Left ventricle myocardium superior (tissue), 1 donor: Measurements from ENCODE around the gene RALGAPA1. TPM values are rescaled to one million over a fixed set of nuclear protein-coding genes. Genes with fewer than 3 reads are reported as not detected.
A peak's percentile ranks its signal among the peaks of the same experiment; 100 is the strongest.
"Not testable (repeated sequence)": the region's sequence is repeated elsewhere in the genome, so short reads cannot be mapped to it uniquely, and the experiment has no call there.

Experiments
- ATAC-seq: fragments of 200-7000 bp; cut with Tn5 transposase; one replicate; pipeline ENCODE4 v1.9.1; 2020; ENCODE audit warnings: mild to moderate bottlenecking, moderate library complexity
- DNase-seq: peaks from one replicate; pipeline ENCODE4 v3.0.0-alpha.2; 2020
- intact Hi-C: fragments of 100-400 bp; cut with micrococcal nuclease; formaldehyde crosslinking; loops from one replicate; pipeline ENCODE4 v1.11.0; 2022
- total RNA-seq: library from RNA; stranded (reverse); fragmentation: NEBNext Ultra II Directional; extraction: Animal tissue kit (Norgen Biotek cat#: 25700); gene quantifications from one replicate; pipeline ENCODE4 v1.2.1, GENCODE V29; 2021
- donor health status: DM: no; HTN: yes; CAD: no; lungs with severe emphysema.

Gene RALGAPA1
- total RNA-seq, 1 donor from 2014 or later = 31.8 TPM

- no peak for DNase-seq
- intact Hi-C loops = no loop called here
Observed at GRCh38 chr14:35725930-35726329, 83.2 kb downstream of the RALGAPA1 start.

GRCh38 chr14:35715079-35715478 lies 94.0 kb downstream of the RALGAPA1 start:
- DNase-seq = no peak
- ATAC-seq = no peak
- intact Hi-C loops = no loop called here

More at GRCh38 chr14:35725930-35726329, 83.2 kb downstream of the RALGAPA1 start:
- no peak for ATAC-seq

GRCh38 chr14:35712466-35712865 lies 96.6 kb downstream of the RALGAPA1 start:
- ATAC-seq (no peak), DNase-seq (no peak)
- intact Hi-C loops = no loop called here

GRCh38 chr14:35708062-35708461 lies 101.0 kb downstream of the RALGAPA1 start:
- intact Hi-C loops = no loop called here
- ATAC-seq (no peak), DNase-seq (no peak)

GRCh38 chr14:35705636-35706035 lies 103.5 kb downstream of the RALGAPA1 start:
- no peak for DNase-seq
- no peak for ATAC-seq
- intact Hi-C loops = no loop called here

GRCh38 chr14:35704793-35705493 lies 104.2 kb downstream of the RALGAPA1 start:
- intact Hi-C loops = no loop called here

GRCh38 chr14:35701531-35701930 lies 107.6 kb downstream of the RALGAPA1 start:
- ATAC-seq (no peak), DNase-seq (no peak)
- intact Hi-C loops = no loop called here

More at GRCh38 chr14:35704793-35705493, 104.2 kb downstream of the RALGAPA1 start:
- ATAC-seq (no peak), DNase-seq (no peak)

- ATAC-seq (no peak), DNase-seq (no peak)
- intact Hi-C loops = no loop called here
Observed at GRCh38 chr14:35699791-35700444, 109.2 kb downstream of the RALGAPA1 start.

GRCh38 chr14:35696575-35696974 lies 112.5 kb downstream of the RALGAPA1 start:
- no peak for DNase-seq
- intact Hi-C loops = no loop called here
- ATAC-seq = no peak

- ATAC-seq (no peak), DNase-seq (no peak)
- intact Hi-C loops = no loop called here
Observed at GRCh38 chr14:35696119-35696518, 113.0 kb downstream of the RALGAPA1 start.

- DNase-seq (no peak), ATAC-seq (no peak)
- intact Hi-C loops = no loop called here
Observed at GRCh38 chr14:35695647-35696046, 113.4 kb downstream of the RALGAPA1 start.

- intact Hi-C loops = no loop called here
Observed at GRCh38 chr14:35695072-35695471, 114.0 kb downstream of the RALGAPA1 start.

GRCh38 chr14:35689000-35689460 lies 120.1 kb downstream of the RALGAPA1 start:
- intact Hi-C loops = no loop called here
- DNase-seq = no peak
- ATAC-seq = no peak

More at GRCh38 chr14:35695072-35695471, 114.0 kb downstream of the RALGAPA1 start:
- DNase-seq = no peak
- ATAC-seq = no peak

GRCh38 chr14:35688126-35688826 lies 120.8 kb downstream of the RALGAPA1 start:
- DNase-seq (no peak), ATAC-seq (no peak)
- intact Hi-C loops = no loop called here

- DNase-seq = no peak
- intact Hi-C loops = no loop called here
- peak; percentile 49 for ATAC-seq
Observed at GRCh38 chr14:35687335-35687939, 121.7 kb downstream of the RALGAPA1 start.

GRCh38 chr14:35683688-35684087 lies 125.4 kb downstream of the RALGAPA1 start:
- DNase-seq, intact Hi-C loops, ATAC-seq: not testable (repeated sequence)

- DNase-seq (no peak), ATAC-seq (no peak)
- intact Hi-C loops = no loop called here
Observed at GRCh38 chr14:35682802-35683201, 126.3 kb downstream of the RALGAPA1 start.

- ATAC-seq = no peak
- DNase-seq = no peak
- intact Hi-C loops = no loop called here
Observed at GRCh38 chr14:35678403-35679028, 130.6 kb downstream of the RALGAPA1 start.

- intact Hi-C loops = no loop called here
- no peak for ATAC-seq
- DNase-seq = no peak
Observed at GRCh38 chr14:35669782-35670181, 139.3 kb downstream of the RALGAPA1 start.
